GM19099 (cell line): ENCODE data around the gene SLC50A1.

Experiments
- POLR2A ChIP-seq: IDR thresholded peaks from 3 replicates; pipeline ENCODE4 v1.6.1; 2011; ENCODE audit warnings: low read depth; ENCODE audit not compliant: insufficient read length; ENCODE audit errors: extremely low read depth

Gene SLC50A1

DNA sequence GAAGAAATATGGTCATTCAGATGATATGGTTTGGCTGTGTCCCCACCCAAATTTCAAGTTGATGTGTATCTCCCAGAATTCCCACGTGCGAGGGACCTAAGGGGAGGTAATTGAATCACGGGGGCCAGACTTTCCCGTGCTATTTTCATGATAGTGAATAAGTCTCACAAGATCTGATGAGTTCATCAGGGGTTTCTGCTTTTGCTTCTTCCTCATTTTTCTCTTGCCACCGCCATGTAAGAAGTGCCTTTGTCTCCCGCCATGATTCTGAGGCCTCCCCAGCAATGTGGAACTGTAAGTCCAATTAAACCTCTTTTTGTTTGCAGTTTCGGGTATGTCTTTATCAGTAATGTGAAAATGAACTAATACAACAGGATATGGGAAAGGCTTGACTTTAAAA is 6.1 kb downstream of the SLC50A1 start:
- TF ChIP-seq POLR2A: no peak

DNA sequence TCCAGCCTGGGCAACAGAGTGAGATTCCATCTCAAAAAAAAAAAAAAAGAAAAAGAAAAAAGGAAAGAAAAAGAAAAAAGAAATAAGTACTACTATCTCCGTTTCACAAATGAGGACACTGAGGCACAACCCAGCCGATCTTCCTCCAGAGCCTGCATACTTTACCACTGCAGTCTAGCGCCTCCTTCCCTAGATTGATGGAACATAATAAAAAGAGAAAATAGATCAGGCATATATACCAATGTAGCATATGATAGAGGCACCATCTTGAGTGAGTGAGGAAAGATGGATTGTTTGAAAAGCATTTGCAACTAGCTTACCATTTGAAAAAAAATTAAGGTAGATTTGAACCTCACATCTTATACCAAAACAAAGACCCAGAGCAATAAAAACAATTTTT is 9.8 kb downstream of the SLC50A1 start:
- TF ChIP-seq POLR2A: no peak

DNA sequence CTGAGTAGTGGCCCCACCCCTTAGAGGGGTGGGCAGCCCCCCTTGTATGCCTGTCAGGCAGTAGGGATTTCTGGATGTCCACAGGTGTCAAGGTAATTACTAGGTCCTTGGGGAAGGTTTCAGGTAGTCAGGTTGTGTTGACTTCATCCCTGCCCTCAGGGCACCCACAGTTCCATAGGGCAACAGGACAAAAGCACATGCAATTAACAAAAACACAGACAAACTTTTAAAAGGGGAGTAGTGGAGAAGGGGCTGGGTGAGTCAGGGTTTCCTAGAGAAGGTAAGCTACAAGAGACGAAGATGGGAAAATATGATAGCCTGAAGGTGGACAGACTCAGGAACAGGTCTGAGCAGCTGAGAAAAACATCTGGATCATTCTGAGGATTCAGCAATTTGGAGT is 23.3 kb downstream of the SLC50A1 start:
- no peak for TF ChIP-seq POLR2A

DNA sequence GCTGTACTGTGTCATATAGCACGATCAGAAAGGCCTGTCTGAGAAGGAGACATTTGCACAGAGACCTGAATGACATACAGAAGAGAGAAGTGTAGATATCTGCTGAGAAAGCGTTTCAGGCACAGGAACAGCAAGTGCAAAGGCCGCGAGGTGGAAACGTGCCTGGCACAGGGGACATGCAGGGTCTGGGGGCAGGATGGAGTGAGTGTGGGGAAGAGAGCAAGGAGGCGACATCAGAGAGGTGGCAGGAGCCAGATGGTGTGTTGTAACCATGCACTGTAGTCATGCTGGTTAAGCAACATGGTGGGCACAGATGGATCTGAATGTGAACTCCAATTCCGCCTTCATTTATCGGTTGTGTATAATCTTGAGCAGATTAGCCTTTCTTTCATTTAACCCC is 24.5 kb downstream of the SLC50A1 start:
- no peak for TF ChIP-seq POLR2A

DNA sequence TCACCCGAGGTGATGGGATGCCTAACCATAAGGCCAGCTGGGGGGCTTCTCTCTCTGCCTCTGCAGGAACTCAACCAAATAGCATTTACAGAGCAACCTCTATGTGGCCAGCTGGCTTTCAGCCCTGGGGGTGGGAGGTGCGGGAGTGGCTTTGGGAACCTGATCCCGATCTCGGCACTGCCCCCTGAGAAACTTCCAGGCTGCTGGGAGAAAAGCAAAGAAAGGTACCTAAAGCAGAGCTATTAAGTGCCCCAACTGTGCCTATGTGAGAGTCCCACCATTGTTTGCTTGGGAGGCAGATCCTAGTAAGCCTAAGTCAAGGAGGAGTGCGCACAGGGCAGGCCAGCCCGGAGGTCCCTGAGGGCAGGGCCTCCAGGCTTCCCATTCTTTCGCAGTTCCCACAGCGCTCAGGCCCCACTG is 30.4 kb downstream of the SLC50A1 start:
- no peak for TF ChIP-seq POLR2A

DNA sequence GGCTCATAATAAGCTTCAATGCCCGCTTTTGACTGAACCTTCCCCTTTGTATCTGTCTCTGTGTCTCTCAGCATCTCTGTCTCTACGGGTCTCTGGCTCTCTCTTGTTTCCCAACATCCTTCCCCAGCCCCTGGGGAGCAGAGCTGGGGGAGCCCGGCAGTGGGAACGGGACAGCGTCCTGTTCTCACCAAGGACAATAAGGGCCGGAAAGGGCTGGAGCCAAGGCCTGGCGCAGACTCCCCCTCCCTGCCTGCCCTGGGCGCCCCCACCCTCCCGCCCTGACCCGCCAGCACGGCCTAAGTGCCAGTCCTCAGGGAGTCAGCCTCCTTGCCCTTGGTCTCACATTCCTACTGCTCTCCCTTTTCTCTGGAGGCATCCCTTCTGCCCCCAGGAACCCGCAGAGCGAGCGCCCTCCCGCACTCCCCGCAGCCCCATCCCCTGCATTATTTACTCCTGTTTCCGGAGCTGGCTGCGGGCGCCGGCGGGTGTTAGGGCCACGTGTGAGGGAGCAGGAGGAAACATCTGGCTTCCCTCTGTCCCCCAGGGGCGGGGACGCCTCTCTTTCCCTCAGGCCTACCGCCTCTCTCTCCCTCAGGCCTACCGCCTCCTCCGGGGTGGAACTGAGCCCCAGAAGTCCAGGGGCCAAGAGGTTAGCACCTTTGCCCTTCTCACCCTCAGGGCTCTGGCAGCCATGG is 31.0 kb downstream of the SLC50A1 start:
- TF ChIP-seq POLR2A: no peak

DNA sequence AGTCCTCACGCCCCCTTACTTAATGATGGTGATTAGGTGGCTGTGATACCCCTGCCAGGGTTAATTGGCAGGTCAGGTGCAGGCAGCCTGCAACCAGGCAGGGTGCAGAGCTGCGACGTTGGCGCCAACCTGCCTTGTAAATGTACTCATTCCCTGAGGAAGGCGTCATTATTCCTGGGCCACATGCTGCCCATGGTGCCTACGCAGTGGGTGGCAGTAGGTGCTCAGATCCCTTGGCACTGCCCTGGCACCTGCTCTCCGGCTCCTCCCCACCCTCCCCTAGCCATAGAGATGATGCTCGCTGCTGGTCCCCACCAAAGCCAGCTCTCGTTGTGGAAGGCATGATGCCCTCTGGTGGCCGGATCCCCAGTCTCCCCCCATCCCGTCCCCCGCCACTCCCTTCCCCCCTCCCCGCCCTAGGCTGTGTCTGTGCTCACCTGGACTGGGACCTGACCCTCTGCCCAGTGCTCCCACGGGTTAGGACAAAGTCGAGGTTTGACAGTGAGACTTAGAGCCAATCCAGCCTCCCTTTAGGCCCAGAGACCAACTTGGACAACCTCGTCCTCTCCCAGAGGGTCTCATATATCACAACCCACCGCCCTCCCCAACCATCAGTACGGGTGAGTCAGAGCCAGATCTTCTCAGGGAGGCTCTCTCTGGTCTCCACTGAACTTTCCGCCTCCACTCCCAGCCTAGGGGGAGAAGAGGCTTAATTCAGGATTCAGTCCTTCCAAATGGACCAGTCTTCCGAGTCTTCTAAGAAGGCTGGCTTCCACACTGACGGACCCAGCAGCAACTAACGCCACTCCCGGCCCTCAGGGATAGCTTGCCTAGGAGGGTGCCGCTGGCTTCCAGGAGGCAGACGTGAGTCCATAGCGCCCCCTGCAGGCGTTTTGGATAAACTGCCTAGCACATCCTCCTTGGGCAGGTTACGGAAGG is 31.8 kb downstream of the SLC50A1 start:
- TF ChIP-seq POLR2A: no peak

DNA sequence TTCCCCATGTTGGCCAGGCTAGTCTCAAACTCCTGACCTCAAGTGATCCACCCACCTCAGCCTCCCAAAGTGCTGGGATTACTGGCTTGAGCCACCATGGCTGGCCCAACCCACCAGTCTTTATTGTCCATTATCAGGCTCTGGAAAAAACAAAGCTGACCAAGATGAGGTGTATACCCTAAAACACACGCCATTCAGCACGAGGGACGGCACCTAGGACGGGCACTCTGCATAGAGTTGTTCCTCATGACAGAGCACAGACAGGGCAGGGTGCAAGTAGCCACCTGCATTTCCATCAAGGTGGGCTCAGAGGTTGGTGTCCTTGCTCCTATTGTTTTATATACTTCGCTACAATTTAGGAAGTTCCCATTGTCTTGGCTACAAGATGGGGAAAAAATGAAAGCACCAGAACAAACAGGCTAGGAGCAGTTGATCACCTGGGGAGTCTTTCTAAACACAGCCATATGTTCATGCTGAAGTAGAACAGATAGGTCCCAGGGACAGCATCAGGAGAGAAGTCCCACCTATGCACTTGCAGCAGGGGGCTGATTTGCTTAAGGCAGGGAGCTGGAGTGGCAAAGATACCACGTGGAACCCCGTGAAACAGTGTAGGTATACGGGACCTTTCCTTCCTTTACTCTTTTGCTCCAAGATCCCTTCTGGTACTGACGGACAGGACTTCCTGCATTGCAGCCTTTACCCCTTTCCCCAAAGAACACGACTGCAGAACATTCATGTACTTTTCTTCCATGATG is 33.0 kb downstream of the SLC50A1 start:
- TF ChIP-seq POLR2A: no peak

DNA sequence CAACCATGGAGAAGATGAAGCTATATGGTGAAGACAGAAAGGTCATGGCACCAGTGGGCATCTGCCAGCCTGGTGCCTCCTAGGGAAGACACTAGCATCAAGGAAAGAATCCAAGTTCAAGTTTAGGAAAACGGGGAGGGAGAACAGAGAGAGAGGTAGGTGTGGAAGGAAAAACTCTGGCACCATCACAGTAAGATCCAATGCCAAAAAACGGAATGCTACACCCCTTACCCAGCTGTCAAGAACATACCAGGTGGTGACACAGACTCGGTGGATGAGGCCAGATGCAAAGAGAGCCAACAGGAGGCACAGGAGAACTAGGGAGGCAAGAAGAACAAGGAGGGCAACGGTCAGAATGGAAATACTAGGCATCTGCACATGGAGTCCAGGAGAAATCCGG is 33.9 kb downstream of the SLC50A1 start:
- TF ChIP-seq POLR2A: no peak

DNA sequence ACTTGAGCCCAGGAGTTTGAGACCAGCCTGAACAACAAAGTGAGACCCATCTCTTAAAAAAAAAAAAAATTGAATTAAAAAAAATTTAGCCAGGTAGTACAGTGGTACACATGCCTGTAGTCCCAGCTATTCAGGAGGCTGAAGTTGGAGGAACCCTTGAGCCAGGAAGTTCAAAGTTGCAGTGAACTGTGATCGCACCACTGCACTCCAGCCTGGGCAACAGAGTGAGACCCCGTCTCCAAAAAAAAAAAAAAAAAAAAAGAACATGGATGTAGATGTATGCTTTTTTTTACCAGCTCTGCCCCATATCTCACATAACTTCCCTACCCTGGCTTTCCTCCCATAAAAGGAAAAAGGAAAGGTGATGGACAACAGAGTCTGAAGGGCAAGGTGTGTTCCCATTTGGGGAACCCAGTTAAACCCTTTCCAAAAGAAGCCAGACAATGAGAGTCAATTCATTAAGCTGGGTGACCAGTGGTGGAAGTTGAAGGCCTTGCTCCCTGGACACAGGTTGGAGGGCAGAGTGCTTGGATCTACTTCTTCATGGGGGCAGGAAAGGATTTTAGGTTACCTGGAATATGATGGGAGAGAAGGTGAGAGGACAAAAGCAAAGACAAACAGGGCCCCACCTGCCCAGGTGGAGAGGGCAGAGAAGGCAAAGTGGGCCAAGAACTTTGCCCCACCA is 34.6 kb downstream of the SLC50A1 start:
- TF ChIP-seq POLR2A: no peak

DNA sequence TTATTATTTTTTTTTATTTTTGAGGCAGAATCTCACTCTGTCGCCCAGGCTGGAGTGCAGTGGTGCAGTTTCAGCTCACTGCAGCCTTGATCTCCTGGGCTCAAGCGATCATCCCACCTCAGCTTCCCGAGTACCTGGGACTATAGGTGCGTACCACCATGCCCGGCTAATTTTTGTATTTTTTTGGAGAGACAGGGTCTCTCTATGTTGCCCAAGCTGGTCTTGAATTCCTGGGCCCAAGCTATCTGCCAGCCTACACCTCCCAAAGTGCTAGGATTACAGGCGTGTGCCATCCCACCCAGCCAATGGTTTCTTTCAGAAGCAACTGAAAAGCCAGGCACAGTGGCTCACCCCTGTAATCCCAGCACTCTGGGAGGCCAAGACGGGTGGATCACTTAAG is 35.2 kb downstream of the SLC50A1 start:
- no peak for TF ChIP-seq POLR2A

DNA sequence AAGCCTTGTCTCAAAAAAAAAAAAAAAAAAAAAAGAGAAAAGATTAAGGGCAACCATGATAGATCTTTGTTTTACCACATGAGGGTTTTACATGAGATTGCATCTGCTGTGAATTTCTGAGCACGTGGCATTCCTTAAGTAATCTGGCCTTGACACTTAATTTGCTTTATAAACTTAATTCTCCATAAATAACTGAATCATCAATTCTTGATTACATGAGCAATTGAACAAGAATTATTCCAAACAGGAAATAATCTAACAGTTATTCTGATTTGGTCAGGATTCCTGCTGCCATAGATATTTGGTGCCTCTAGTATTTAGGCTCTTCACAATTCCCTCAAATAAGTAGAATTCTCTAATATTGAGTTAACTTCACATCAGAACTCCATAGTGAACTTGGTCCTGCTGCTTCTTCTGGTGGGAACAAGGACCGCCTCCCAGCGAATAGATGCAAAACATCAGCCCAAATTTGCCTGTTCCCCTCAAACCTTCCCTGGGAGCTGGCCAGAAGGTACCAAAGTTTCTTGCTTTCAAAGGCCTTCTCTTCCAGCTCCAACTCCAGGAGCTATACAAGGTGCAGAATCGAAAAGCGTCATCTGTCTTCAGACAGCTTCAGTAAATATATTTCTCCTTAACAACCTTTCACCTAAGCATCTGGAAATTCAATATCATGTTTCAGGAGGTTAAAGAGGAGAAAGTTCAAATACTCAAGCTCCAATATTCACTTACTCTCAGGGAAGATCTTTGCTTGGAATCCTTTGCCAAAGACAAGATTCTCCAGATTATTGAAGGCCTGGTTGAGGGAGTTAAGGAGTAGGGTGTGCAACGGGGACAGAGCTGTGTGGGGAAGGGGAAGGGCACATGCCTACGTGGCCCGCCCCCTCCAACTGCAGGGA is 36.4 kb downstream of the SLC50A1 start:
- TF ChIP-seq POLR2A: no peak

DNA sequence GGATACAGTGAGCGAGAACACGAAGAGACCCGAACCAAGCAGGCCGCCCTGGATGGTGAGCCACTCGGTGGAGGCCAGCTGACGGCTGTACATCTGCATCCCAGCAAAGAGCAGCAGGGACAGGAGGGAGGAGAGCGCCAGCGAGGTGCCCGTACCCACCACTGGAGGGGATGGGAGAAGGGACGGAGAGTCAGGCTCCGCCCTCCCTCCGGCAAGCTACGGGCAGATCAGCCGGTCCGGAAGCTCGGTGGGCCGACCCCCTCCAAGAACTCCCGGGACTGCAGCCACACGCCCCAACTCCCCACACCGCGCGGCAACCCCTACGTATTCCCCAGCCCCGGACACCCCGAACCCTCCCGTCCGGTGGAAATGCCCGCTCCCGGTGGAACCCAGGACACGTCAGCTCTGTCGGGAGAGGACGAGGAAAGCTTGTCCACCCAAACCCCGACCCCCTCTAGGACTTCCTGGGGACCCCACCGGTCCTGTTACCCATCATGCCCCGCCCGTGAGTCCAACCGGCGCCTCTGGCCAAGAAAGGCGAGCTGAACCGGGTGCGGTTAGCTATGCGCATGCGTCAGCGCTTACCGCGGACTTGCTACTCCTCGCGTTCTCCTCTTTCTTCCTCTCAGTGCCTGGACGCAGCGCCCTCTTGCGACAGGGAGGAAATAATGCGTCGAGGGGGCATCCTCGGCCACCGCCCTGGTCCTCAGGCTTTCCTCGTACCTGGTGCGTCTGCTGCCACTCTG is 37.3 kb downstream of the SLC50A1 start, which contains the start of gene KRTCAP2:
KRTCAP2 (minus strand) TSS at position 573 of the 746 bp plus-strand sequence; CDS start at position 493, 80 bp downstream.
- peak; percentile 93 for TF ChIP-seq POLR2A
